ENCODE measurements around the gene DOCK9. TPM values are rescaled to one million over a fixed set of nuclear protein-coding genes. Genes with fewer than 3 reads are reported as not detected.

Gene DOCK9
- total and polyA plus RNA-seq, 9 of the 15 experiments (the other 6 are each of a cell fraction or from before 2014, with no cell fraction given) = 3.5 to 25.3 (median 16.7) TPM

DNA sequence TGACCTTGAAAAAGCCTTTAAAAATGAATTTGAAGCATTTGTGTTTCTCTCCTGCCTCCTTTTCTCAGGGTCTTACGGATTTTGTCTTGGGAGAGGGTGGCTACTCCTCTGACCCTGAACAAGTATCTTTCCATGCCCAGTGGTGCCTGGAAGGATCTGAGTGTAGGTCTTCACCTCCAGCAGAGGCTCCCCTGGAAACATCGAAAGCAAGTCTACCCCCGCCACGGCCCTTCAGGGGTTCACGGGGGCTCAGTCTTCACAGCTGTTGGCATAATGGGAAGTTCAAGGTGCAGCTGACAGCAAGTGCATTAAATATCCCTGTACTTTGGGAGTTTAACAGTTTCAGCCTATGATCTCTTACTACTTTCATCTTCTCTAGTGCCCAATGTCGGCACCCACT is 182.6 kb downstream of the DOCK9 start (continued):
- TF ChIP-seq, protein P1, sequence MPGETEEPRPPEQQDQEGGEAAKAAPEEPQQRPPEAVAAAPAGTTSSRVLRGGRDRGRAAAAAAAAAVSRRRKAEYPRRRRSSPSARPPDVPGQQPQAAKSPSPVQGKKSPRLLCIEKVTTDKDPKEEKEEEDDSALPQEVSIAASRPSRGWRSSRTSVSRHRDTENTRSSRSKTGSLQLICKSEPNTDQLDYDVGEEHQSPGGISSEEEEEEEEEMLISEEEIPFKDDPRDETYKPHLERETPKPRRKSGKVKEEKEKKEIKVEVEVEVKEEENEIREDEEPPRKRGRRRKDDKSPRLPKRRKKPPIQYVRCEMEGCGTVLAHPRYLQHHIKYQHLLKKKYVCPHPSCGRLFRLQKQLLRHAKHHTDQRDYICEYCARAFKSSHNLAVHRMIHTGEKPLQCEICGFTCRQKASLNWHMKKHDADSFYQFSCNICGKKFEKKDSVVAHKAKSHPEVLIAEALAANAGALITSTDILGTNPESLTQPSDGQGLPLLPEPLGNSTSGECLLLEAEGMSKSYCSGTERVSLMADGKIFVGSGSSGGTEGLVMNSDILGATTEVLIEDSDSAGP (CRISPR knock-in tag; IDR thresholded peaks at IDR 0.05) = no peak
- no peak for TF ChIP-seq HNRNPLL (IDR thresholded peaks at IDR 0.05; ENCODE audit: low read depth, low read length, poor library complexity, severe bottlenecking)

DNA sequence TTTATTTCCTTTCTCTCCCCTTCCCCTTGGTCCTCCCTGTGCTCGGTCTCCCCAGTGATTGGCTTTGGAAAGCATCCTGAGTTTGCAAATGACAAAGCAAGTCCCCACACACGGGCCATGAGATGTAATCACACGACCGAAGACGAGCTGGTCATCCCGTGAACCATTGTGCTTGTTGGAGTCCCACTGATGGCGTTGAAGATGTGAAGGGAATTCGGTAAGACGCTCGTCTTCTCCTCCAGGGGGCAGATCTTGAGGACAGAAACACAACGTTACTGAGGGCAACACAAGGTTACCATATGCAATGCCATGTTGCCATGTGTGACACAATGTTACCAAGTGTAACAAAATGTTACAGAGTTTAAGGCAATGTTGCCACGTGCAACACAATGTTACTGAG is 183.4 kb downstream of the DOCK9 start:
- H3K9me3 ChIP-seq (replicated peaks; ENCODE audit: control insufficient read depth, insufficient read depth, low read depth, low read length) = no peaks in the 10 kb centered on the region
- no peaks in the 10 kb centered on the region for H3K79me2 ChIP-seq (ENCODE audit: control insufficient read depth, insufficient read depth, low read length)
- intact Hi-C loops (cut with micrococcal nuclease) (no loop called here), in situ Hi-C loops (cut with MboI) (no loop called here)
- POLR2A ChIA-PET = no interaction called here
- H3K27ac ChIP-seq (ENCODE audit: extremely low read depth, low read depth, low read length) = no peak overlapping the region; the same call in 2 of the 3 replicates
- no peaks in the 10 kb centered on the region for H4K20me1 ChIP-seq (replicated peaks; ENCODE audit: control insufficient read depth, insufficient read depth, low read length)
- peaks cover 34% of the 10 kb centered on the region; the same call in 2 of the 3 replicates for H3K36me3 ChIP-seq (ENCODE audit: control insufficient read depth, insufficient read depth, low read length)
- no TSS peak for BruUV-seq (replicated peaks)
- H3K9me1 ChIP-seq (ENCODE audit: control insufficient read depth, insufficient read depth, low read length) = no peaks in the 10 kb centered on the region
- DNase-seq (ENCODE audit: extremely low read depth in 1 of 4, low spot score in 3 of 4) (no peak), FAIRE-seq (no peak), ATAC-seq (no peak)
- H3K27me3 ChIP-seq (ENCODE audit: control insufficient read depth in 2 of 2, insufficient read depth in 2 of 2, low read length in 2 of 2) = no peaks in the 10 kb centered on the region
- H3K4me1 ChIP-seq (replicated peaks in 1 of 2; ENCODE audit: control insufficient read depth in 2 of 2, insufficient read depth in 2 of 2, low read length in 2 of 2) = peaks cover 4 to 14% of the 10 kb centered on the region in 2 experiments; a peak in 4 of 5 replicates
- H3K4me2 ChIP-seq (ENCODE audit: insufficient read depth, low read length) = no peak overlapping the region
- CTCF ChIA-PET (ENCODE audit: low intra/inter-chr PET ratio) = no interaction called here
- H3K4me3 ChIP-seq = no peak overlapping the region
- no peak overlapping the region for H3K9ac ChIP-seq (ENCODE audit: insufficient read depth in 1 of 2, low read depth in 2 of 2, low read length in 2 of 2)
- 76% methylated on average over 10 of the region's 12 CpGs for WGBS (ENCODE audit: insufficient coverage, low coverage, missing lambda C conversion rate)
- no peak overlapping the region for H2AFZ ChIP-seq (ENCODE audit: low read depth, low read length)
- TF ChIP-seq, protein P2, sequence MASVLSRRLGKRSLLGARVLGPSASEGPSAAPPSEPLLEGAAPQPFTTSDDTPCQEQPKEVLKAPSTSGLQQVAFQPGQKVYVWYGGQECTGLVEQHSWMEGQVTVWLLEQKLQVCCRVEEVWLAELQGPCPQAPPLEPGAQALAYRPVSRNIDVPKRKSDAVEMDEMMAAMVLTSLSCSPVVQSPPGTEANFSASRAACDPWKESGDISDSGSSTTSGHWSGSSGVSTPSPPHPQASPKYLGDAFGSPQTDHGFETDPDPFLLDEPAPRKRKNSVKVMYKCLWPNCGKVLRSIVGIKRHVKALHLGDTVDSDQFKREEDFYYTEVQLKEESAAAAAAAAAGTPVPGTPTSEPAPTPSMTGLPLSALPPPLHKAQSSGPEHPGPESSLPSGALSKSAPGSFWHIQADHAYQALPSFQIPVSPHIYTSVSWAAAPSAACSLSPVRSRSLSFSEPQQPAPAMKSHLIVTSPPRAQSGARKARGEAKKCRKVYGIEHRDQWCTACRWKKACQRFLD (CRISPR knock-in tag; IDR thresholded peaks at IDR 0.05) = no peak
- no peak for TF ChIP-seq MAFK (IDR thresholded peaks at IDR 0.05; ENCODE audit: low read length)
- TF ChIP-seq SREBF1 (IDR thresholded peaks at IDR 0.05; ENCODE audit: borderline replicate concordance, low read depth, low read length) = no peak
- TF ChIP-seq ESRRA (IDR thresholded peaks at IDR 0.05; ENCODE audit: borderline replicate concordance, low read depth) = no peak
- no peak for TF ChIP-seq CBX8 (IDR thresholded peaks at IDR 0.05; ENCODE audit: borderline replicate concordance, extremely low read depth, low read depth, low read length, poor library complexity, severe bottlenecking)
- TF ChIP-seq KAT7 (CRISPR knock-in tag; IDR thresholded peaks at IDR 0.05; ENCODE audit: borderline replicate concordance) = no peak
- no peak for TF ChIP-seq STAT5B (CRISPR knock-in tag; IDR thresholded peaks at IDR 0.05)
- TF ChIP-seq SMAD3 (CRISPR knock-in tag; conservative IDR thresholded peaks at IDR 0.05) = no peak
- TF ChIP-seq, protein P3, sequence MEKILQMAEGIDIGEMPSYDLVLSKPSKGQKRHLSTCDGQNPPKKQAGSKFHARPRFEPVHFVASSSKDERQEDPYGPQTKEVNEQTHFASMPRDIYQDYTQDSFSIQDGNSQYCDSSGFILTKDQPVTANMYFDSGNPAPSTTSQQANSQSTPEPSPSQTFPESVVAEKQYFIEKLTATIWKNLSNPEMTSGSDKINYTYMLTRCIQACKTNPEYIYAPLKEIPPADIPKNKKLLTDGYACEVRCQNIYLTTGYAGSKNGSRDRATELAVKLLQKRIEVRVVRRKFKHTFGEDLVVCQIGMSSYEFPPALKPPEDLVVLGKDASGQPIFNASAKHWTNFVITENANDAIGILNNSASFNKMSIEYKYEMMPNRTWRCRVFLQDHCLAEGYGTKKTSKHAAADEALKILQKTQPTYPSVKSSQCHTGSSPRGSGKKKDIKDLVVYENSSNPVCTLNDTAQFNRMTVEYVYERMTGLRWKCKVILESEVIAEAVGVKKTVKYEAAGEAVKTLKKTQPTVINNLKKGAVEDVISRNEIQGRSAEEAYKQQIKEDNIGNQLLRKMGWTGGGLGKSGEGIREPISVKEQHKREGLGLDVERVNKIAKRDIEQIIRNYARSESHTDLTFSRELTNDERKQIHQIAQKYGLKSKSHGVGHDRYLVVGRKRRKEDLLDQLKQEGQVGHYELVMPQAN (IDR thresholded peaks at IDR 0.05; ENCODE audit: borderline replicate concordance) = no peak
- TF ChIP-seq POLR2A (conservative IDR thresholded peaks at IDR 0.05) = no peak
- no peak for TF ChIP-seq CAMTA2 (CRISPR knock-in tag; conservative IDR thresholded peaks at IDR 0.05)
- TF ChIP-seq CBX3 (IDR thresholded peaks at IDR 0.05; ENCODE audit: borderline replicate concordance in 1 of 2, low read length in 2 of 2) = no peak
- no peak for TF ChIP-seq NR1H2 (CRISPR knock-in tag; IDR thresholded peaks at IDR 0.05)
- no peak for TF ChIP-seq TRIM24 (IDR thresholded peaks at IDR 0.05)

Measured in K562 (cell line).